Calu3 (cell line): ENCODE measurements around the gene YPEL3. TPM values are rescaled to one million over a fixed set of nuclear protein-coding genes. Genes with fewer than 3 reads are reported as not detected.
A peak's percentile ranks its signal among the peaks of the same experiment; 100 is the strongest.
"Not testable (repeated sequence)": the region's sequence is repeated elsewhere in the genome, so short reads cannot be mapped to it uniquely, and the experiment has no call there.

Experiments
- BruUV-seq: library from RNA; stranded (reverse); fragments of 400-500 nt; replicated peaks from 2 replicates; lab custom pipeline; 2021; lab: Mats Ljungman, UMichigan
- CTCF ChIA-PET: fragments of 300-600 bp; sonication (Branson Sonifier 250); formaldehyde crosslinking; loops from one replicate; lab custom pipeline; 2022; ENCODE audit warnings: antibody characterized with exemption; lab: Charles Lee
- DNase-seq: peaks from one replicate; pipeline ENCODE4 v3.0.0; 2022
- H3K27ac Mint-ChIP-seq: one replicate; pipeline ENCODE4 v1.8.0; 2022; ENCODE audit warnings: mixed read lengths; ENCODE audit not compliant: unreplicated experiment
- H3K27me3 Mint-ChIP-seq: one replicate; pipeline ENCODE4 v1.8.0; 2022; ENCODE audit warnings: mixed read lengths; ENCODE audit not compliant: unreplicated experiment
- H3K36me3 Mint-ChIP-seq: one replicate; pipeline ENCODE4 v1.8.0; 2022; ENCODE audit warnings: mild to moderate bottlenecking, moderate library complexity, mixed read lengths; ENCODE audit not compliant: insufficient read depth, unreplicated experiment
- H3K4me1 Mint-ChIP-seq: one replicate; pipeline ENCODE4 v1.8.0; 2022; ENCODE audit warnings: mild to moderate bottlenecking, low read depth, mixed read lengths; ENCODE audit not compliant: unreplicated experiment
- H3K4me3 Mint-ChIP-seq: one replicate; pipeline ENCODE4 v1.8.0; 2022; ENCODE audit warnings: mild to moderate bottlenecking, low read depth, moderate library complexity, mixed read lengths; ENCODE audit not compliant: unreplicated experiment
- H3K9me3 Mint-ChIP-seq: one replicate; pipeline ENCODE4 v1.8.0; 2022; ENCODE audit warnings: low read depth, mixed read lengths; ENCODE audit not compliant: unreplicated experiment
- CTCF ChIP-seq: fragments of 200-600 bp; IDR thresholded peaks from one replicate; pipeline ENCODE4 v1.8.0; 2022; ENCODE audit warnings: antibody characterized with exemption; ENCODE audit not compliant: unreplicated experiment
- intact Hi-C: fragments of 100-400 bp; cut with micrococcal nuclease; formaldehyde crosslinking; loops from one replicate; pipeline ENCODE4 v1.10.0; 2022; ENCODE audit not compliant: unreplicated experiment
- total RNA-seq: library from RNA; stranded (reverse); gene quantifications from 2 replicates; pipeline ENCODE4 v1.2.3, GENCODE V29; 2022

Gene YPEL3
- total RNA-seq, 1 experiment from 2014 or later, result 21.1 TPM

GRCh38 chr16:30127993-30128392 is 32.0 kb upstream of the YPEL3 start:
- Mint-ChIP-seq H3K4me3 (no peak overlapping the region), H3K27me3 (no peaks in the 10 kb centered on the region), H3K27ac (no peak overlapping the region), H3K36me3 (peaks cover 6% of the 10 kb centered on the region), H3K9me3 (no peaks in the 10 kb centered on the region), H3K4me1 (peaks cover 10% of the 10 kb centered on the region)
- intact Hi-C loops, result no loop called here
- CTCF ChIA-PET, result no interaction called here
- no peak for TF ChIP-seq CTCF
- BruUV-seq, result no TSS peak
- DNase-seq, result no peak

- H3K27me3 Mint-ChIP-seq, H3K9me3 Mint-ChIP-seq, intact Hi-C loops, DNase-seq, H3K4me3 Mint-ChIP-seq, H3K27ac Mint-ChIP-seq, BruUV-seq: not testable (repeated sequence)
- CTCF ChIA-PET, result interaction anchor here (0.6 kb wide), 2 partner anchors 53 to 478 kb away, joined by 3 read pairs; no protein-coding TSS in a partner anchor
- Mint-ChIP-seq H3K4me1 (peaks cover 24% of the 10 kb centered on the region), H3K36me3 (peaks cover 25% of the 10 kb centered on the region)
Observed at GRCh38 chr16:30125690-30126089, 29.7 kb upstream of the YPEL3 start.

GRCh38 chr16:30124985-30125379 is 29.0 kb upstream of the YPEL3 start:
- no peaks in the 10 kb centered on the region for H3K9me3 Mint-ChIP-seq
- no peak overlapping the region for H3K4me3 Mint-ChIP-seq
- intact Hi-C loops, result no loop called here
- CTCF ChIA-PET, result interaction anchor here (0.6 to 2.2 kb wide), 3 partner anchors 33 to 478 kb away, joined by 3 to 7 read pairs (median 3); partner anchors contain the start of gene TBX6
- no TSS peak for BruUV-seq
- no peak for DNase-seq
- peaks cover 31% of the 10 kb centered on the region for H3K4me1 Mint-ChIP-seq
- no peak overlapping the region for H3K27ac Mint-ChIP-seq
- TF ChIP-seq CTCF, result no peak
- peaks cover 29% of the 10 kb centered on the region for H3K36me3 Mint-ChIP-seq
- H3K27me3 Mint-ChIP-seq, result no peaks in the 10 kb centered on the region

- no peak for DNase-seq
- TF ChIP-seq CTCF, result no peak
- peak overlapping the region; percentile 90 for H3K4me3 Mint-ChIP-seq
- CTCF ChIA-PET, result interaction anchor here (2.2 kb wide), 1 partner anchor 31 kb away, joined by 7 read pairs; the partner anchor contains the start of gene TBX6
- no peaks in the 10 kb centered on the region for H3K27me3 Mint-ChIP-seq
- intact Hi-C loops, result no loop called here
- H3K4me1 Mint-ChIP-seq, result peaks cover 39% of the 10 kb centered on the region
- peaks cover 38% of the 10 kb centered on the region for H3K36me3 Mint-ChIP-seq
- H3K27ac Mint-ChIP-seq, result peak overlapping the region; percentile 40
- H3K9me3 Mint-ChIP-seq, result no peaks in the 10 kb centered on the region
- no TSS peak for BruUV-seq
Observed at GRCh38 chr16:30122604-30123160, 26.7 kb upstream of the YPEL3 start.
